ENCODE results near the gene PLEKHM2. TPM values are rescaled to one million over a fixed set of nuclear protein-coding genes. Genes with fewer than 3 reads are reported as not detected.

The PLEKHM2 gene
- total RNA-seq, 4 donors from 2014 or later, result 41.9 to 74.5 (median 55.7) TPM

- TF ChIP-seq CTCF (IDR thresholded peaks at IDR 0.05; ENCODE audit: low read depth), result no peak
Observed at GRCh38 chr1:15777909-15778707, 94.0 kb downstream of the PLEKHM2 start.

Small RNAs within 50 kb of the gene (small RNA-seq; reads per million reads assigned to genes)
- not detected for gene AL121992.2

Other genes with a start within 250 kb of the PLEKHM2 start
- under 1 TPM in 1 of 4 donors, not detected in 3; 0.38 TPM for gene CTRC, start 245.9 kb upstream of the PLEKHM2 start, total RNA-seq
- not detected for gene CELA2A, start 227.6 kb upstream of the PLEKHM2 start, total RNA-seq
- not detected for gene CELA2B, start 208.2 kb upstream of the PLEKHM2 start, total RNA-seq
- gene CASP9, start 160.1 kb upstream of the PLEKHM2 start, total RNA-seq, result 10 to 100 TPM; 10.1 to 12.1 (median 10.3) TPM
- 10 to 100 TPM; 12.1 to 22.3 (median 13.8) TPM for gene DNAJC16, start 157.5 kb upstream of the PLEKHM2 start, total RNA-seq
- under 1 TPM in 2 of 4 donors, not detected in 2; 0.49 to 0.68 TPM for gene AGMAT, start 99.3 kb upstream of the PLEKHM2 start, total RNA-seq
- 100 to 1,000 TPM in 3 of 4 donors, 10 to 100 TPM in 1; 88.1 to 124 (median 115) TPM for gene DDI2, start 66.9 kb upstream of the PLEKHM2 start, total RNA-seq
- gene SLC25A34, start 51.9 kb downstream of the PLEKHM2 start, total RNA-seq, result 10 to 100 TPM in 1 of 4 donors, 1 to 10 TPM in 1, under 1 TPM in 2; 0.44 to 11.1 (median 1.1) TPM
- gene TMEM82, start 58.2 kb downstream of the PLEKHM2 start, total RNA-seq, result not detected
- gene FBLIM1, start 74.5 kb downstream of the PLEKHM2 start, total RNA-seq, result 10 to 100 TPM in 3 of 4 donors, 1 to 10 TPM in 1; 5.1 to 21.9 (median 14.9) TPM
- 1 to 10 TPM; 1.5 to 2.6 (median 1.7) TPM for gene UQCRHL, start 123.3 kb downstream of the PLEKHM2 start, total RNA-seq
- gene SPEN, start 163.4 kb downstream of the PLEKHM2 start, total RNA-seq, result 10 to 100 TPM; 44.0 to 83.3 (median 67.1) TPM

All from subcutaneous adipose tissue (tissue), 4 donors.